ENCODE measurements around the gene STX16.

Gene STX16

GRCh38 chr20:58697201-58697866, 46.3 kb downstream of the STX16 start:
- DNase-seq (ENCODE audit: low read depth, low spot score) = no peak

GRCh38 chr20:58697867-58698703, 47.0 kb downstream of the STX16 start:
- DNase-seq (ENCODE audit: low read depth, low spot score) = no peak

GRCh38 chr20:58698741-58699622, 47.9 kb downstream of the STX16 start:
- no peak for DNase-seq (ENCODE audit: low read depth, low spot score)

GRCh38 chr20:58699623-58700107, 48.6 kb downstream of the STX16 start:
- no peak for DNase-seq (ENCODE audit: low read depth, low spot score)

GRCh38 chr20:58700121-58700821, 49.2 kb downstream of the STX16 start:
- DNase-seq (ENCODE audit: low read depth, low spot score) = no peak

GRCh38 chr20:58700823-58701222, 49.7 kb downstream of the STX16 start:
- no peak for DNase-seq (ENCODE audit: low read depth, low spot score)

- DNase-seq (ENCODE audit: low read depth, low spot score) = no peak
Measured at GRCh38 chr20:58701431-58702160, 50.5 kb downstream of the STX16 start.

GRCh38 chr20:58702161-58702510, 51.1 kb downstream of the STX16 start:
- no peak for DNase-seq (ENCODE audit: low read depth, low spot score)

GRCh38 chr20:58702859-58703648, 52.0 kb downstream of the STX16 start:
- DNase-seq (ENCODE audit: low read depth, low spot score) = no peak

GRCh38 chr20:58703765-58704371, 52.8 kb downstream of the STX16 start:
- no peak for DNase-seq (ENCODE audit: low read depth, low spot score)

- DNase-seq (ENCODE audit: low read depth, low spot score) = no peak
Measured at GRCh38 chr20:58705208-58705926, 54.3 kb downstream of the STX16 start.

- DNase-seq (ENCODE audit: low read depth, low spot score) = no peak
Measured at GRCh38 chr20:58706150-58706892, 55.2 kb downstream of the STX16 start.

GRCh38 chr20:58706975-58707681, 56.0 kb downstream of the STX16 start:
- no peak for DNase-seq (ENCODE audit: low read depth, low spot score)

- no peak for DNase-seq (ENCODE audit: low read depth, low spot score)
Measured at GRCh38 chr20:58707770-58708169, 56.7 kb downstream of the STX16 start.

GRCh38 chr20:58708246-58708931, 57.3 kb downstream of the STX16 start:
- no peak for DNase-seq (ENCODE audit: low read depth, low spot score)

- no peak for DNase-seq (ENCODE audit: low read depth, low spot score)
Measured at GRCh38 chr20:58709013-58709702, 58.1 kb downstream of the STX16 start.
